Stimulated activated naive CD8-positive, alpha-beta T cell treated with anti-CD3 and anti-CD28 coated beads, Interleukin-15, Interleukin-2, amounts not matched to agents 100 ng/mL and 50 ng/mL, for 24 hours (primary cell): ENCODE results near the gene CADM2.
"Not testable (repeated sequence)": the region's sequence is repeated elsewhere in the genome, so short reads cannot be mapped to it uniquely, and the experiment has no call there.

Experiments used
- H3K27ac Mint-ChIP-seq: one replicate; pipeline ENCODE4 v1.8.0; 2021; ENCODE audit warnings: mild to moderate bottlenecking, mixed read lengths
- H3K27me3 Mint-ChIP-seq: one replicate; pipeline ENCODE4 v1.8.0; 2021; ENCODE audit warnings: mixed read lengths
- H3K36me3 Mint-ChIP-seq: one replicate; pipeline ENCODE4 v1.8.0; 2021; ENCODE audit warnings: low read depth, mixed read lengths
- H3K4me1 Mint-ChIP-seq: one replicate; pipeline ENCODE4 v1.8.0; 2021; ENCODE audit warnings: low read depth, mixed read lengths
- H3K4me3 Mint-ChIP-seq: one replicate; pipeline ENCODE4 v1.8.0; 2021; ENCODE audit warnings: mild to moderate bottlenecking, mixed read lengths
- H3K9me3 Mint-ChIP-seq: one replicate; pipeline ENCODE4 v1.8.0; 2021; ENCODE audit warnings: mixed read lengths

Gene CADM2

GRCh38 chr3:85081191-85081906 lies 122.6 kb downstream of the CADM2 start:
- Mint-ChIP-seq H3K4me3 (no peak overlapping the region), H3K9me3 (no peaks in the 10 kb centered on the region), H3K27ac (no peak overlapping the region), H3K27me3 (no peaks in the 10 kb centered on the region), H3K4me1 (no peaks in the 10 kb centered on the region), H3K36me3 (no peaks in the 10 kb centered on the region)

- H3K9me3 Mint-ChIP-seq: no peaks in the 10 kb centered on the region
- no peaks in the 10 kb centered on the region for H3K36me3 Mint-ChIP-seq
- H3K4me3 Mint-ChIP-seq: no peak overlapping the region
- no peak overlapping the region for H3K27ac Mint-ChIP-seq
- no peaks in the 10 kb centered on the region for H3K4me1 Mint-ChIP-seq
- no peaks in the 10 kb centered on the region for H3K27me3 Mint-ChIP-seq
Measured at GRCh38 chr3:85090495-85090894, 131.7 kb downstream of the CADM2 start.

GRCh38 chr3:85100316-85100715 lies 141.5 kb downstream of the CADM2 start:
- Mint-ChIP-seq H3K4me1 (no peaks in the 10 kb centered on the region), H3K27ac (no peak overlapping the region), H3K27me3 (no peaks in the 10 kb centered on the region), H3K36me3 (no peaks in the 10 kb centered on the region), H3K9me3 (peaks cover 14% of the 10 kb centered on the region), H3K4me3 (no peak overlapping the region)

- Mint-ChIP-seq H3K4me3 (no peak overlapping the region), H3K9me3 (peaks cover 16% of the 10 kb centered on the region), H3K27ac (no peak overlapping the region), H3K4me1 (no peaks in the 10 kb centered on the region), H3K27me3 (no peaks in the 10 kb centered on the region), H3K36me3 (no peaks in the 10 kb centered on the region)
Measured at GRCh38 chr3:85102781-85103180, 144.0 kb downstream of the CADM2 start.

GRCh38 chr3:85110393-85110792 lies 151.6 kb downstream of the CADM2 start:
- H3K4me1 Mint-ChIP-seq: no peaks in the 10 kb centered on the region
- H3K9me3 Mint-ChIP-seq: peaks cover 15% of the 10 kb centered on the region
- H3K27ac Mint-ChIP-seq: no peak overlapping the region
- H3K4me3 Mint-ChIP-seq: no peak overlapping the region
- H3K36me3 Mint-ChIP-seq: no peaks in the 10 kb centered on the region
- no peaks in the 10 kb centered on the region for H3K27me3 Mint-ChIP-seq

- no peak overlapping the region for H3K27ac Mint-ChIP-seq
- peaks cover 14% of the 10 kb centered on the region for H3K9me3 Mint-ChIP-seq
- no peaks in the 10 kb centered on the region for H3K36me3 Mint-ChIP-seq
- H3K4me1 Mint-ChIP-seq: no peaks in the 10 kb centered on the region
- H3K27me3 Mint-ChIP-seq: no peaks in the 10 kb centered on the region
- no peak overlapping the region for H3K4me3 Mint-ChIP-seq
Measured at GRCh38 chr3:85120879-85121278, 162.1 kb downstream of the CADM2 start.

- H3K36me3 Mint-ChIP-seq, H3K4me3 Mint-ChIP-seq, H3K4me1 Mint-ChIP-seq, H3K27me3 Mint-ChIP-seq, H3K9me3 Mint-ChIP-seq, H3K27ac Mint-ChIP-seq: not testable (repeated sequence)
Measured at GRCh38 chr3:85132864-85133263, 174.1 kb downstream of the CADM2 start.

- H3K4me1 Mint-ChIP-seq, H3K27me3 Mint-ChIP-seq, H3K4me3 Mint-ChIP-seq, H3K36me3 Mint-ChIP-seq, H3K27ac Mint-ChIP-seq, H3K9me3 Mint-ChIP-seq: not testable (repeated sequence)
Measured at GRCh38 chr3:85133691-85134420, 175.1 kb downstream of the CADM2 start.

- Mint-ChIP-seq H3K27me3 (no peaks in the 10 kb centered on the region), H3K4me3 (no peak overlapping the region), H3K27ac (no peak overlapping the region), H3K4me1 (no peaks in the 10 kb centered on the region), H3K9me3 (peaks cover 4% of the 10 kb centered on the region), H3K36me3 (no peaks in the 10 kb centered on the region)
Measured at GRCh38 chr3:85142626-85143025, 183.8 kb downstream of the CADM2 start.

- Mint-ChIP-seq H3K9me3 (no peaks in the 10 kb centered on the region), H3K4me1 (no peaks in the 10 kb centered on the region), H3K4me3 (no peak overlapping the region), H3K27ac (no peak overlapping the region), H3K36me3 (no peaks in the 10 kb centered on the region), H3K27me3 (no peaks in the 10 kb centered on the region)
Measured at GRCh38 chr3:85148036-85148435, 189.2 kb downstream of the CADM2 start.

GRCh38 chr3:85151555-85151954 lies 192.8 kb downstream of the CADM2 start:
- no peaks in the 10 kb centered on the region for H3K36me3 Mint-ChIP-seq
- no peaks in the 10 kb centered on the region for H3K27me3 Mint-ChIP-seq
- H3K4me3 Mint-ChIP-seq: no peak overlapping the region
- H3K27ac Mint-ChIP-seq: no peak overlapping the region
- no peaks in the 10 kb centered on the region for H3K9me3 Mint-ChIP-seq
- H3K4me1 Mint-ChIP-seq: no peaks in the 10 kb centered on the region

- not testable (repeated sequence) for H3K4me1 Mint-ChIP-seq, H3K27me3 Mint-ChIP-seq, H3K9me3 Mint-ChIP-seq, H3K27ac Mint-ChIP-seq, H3K36me3 Mint-ChIP-seq, H3K4me3 Mint-ChIP-seq
Measured at GRCh38 chr3:85153279-85153678, 194.5 kb downstream of the CADM2 start.

GRCh38 chr3:85159376-85159775 lies 200.6 kb downstream of the CADM2 start:
- H3K27ac Mint-ChIP-seq: no peak overlapping the region
- no peaks in the 10 kb centered on the region for H3K27me3 Mint-ChIP-seq
- no peaks in the 10 kb centered on the region for H3K4me1 Mint-ChIP-seq
- H3K36me3 Mint-ChIP-seq: no peaks in the 10 kb centered on the region
- peaks cover 11% of the 10 kb centered on the region for H3K9me3 Mint-ChIP-seq
- no peak overlapping the region for H3K4me3 Mint-ChIP-seq

GRCh38 chr3:85161544-85161943 lies 202.8 kb downstream of the CADM2 start:
- no peaks in the 10 kb centered on the region for H3K36me3 Mint-ChIP-seq
- no peak overlapping the region for H3K27ac Mint-ChIP-seq
- no peaks in the 10 kb centered on the region for H3K27me3 Mint-ChIP-seq
- H3K4me1 Mint-ChIP-seq: no peaks in the 10 kb centered on the region
- peaks cover 11% of the 10 kb centered on the region for H3K9me3 Mint-ChIP-seq
- H3K4me3 Mint-ChIP-seq: no peak overlapping the region

- no peaks in the 10 kb centered on the region for H3K36me3 Mint-ChIP-seq
- H3K9me3 Mint-ChIP-seq: peaks cover 11% of the 10 kb centered on the region
- H3K4me3 Mint-ChIP-seq: no peak overlapping the region
- no peak overlapping the region for H3K27ac Mint-ChIP-seq
- H3K4me1 Mint-ChIP-seq: no peaks in the 10 kb centered on the region
- H3K27me3 Mint-ChIP-seq: no peaks in the 10 kb centered on the region
Measured at GRCh38 chr3:85162905-85163304, 204.1 kb downstream of the CADM2 start.

- Mint-ChIP-seq H3K36me3 (no peaks in the 10 kb centered on the region), H3K9me3 (peaks cover 6% of the 10 kb centered on the region), H3K4me3 (no peak overlapping the region), H3K27me3 (no peaks in the 10 kb centered on the region), H3K27ac (no peak overlapping the region), H3K4me1 (no peaks in the 10 kb centered on the region)
Measured at GRCh38 chr3:85164436-85164835, 205.6 kb downstream of the CADM2 start.
